ENCODE data around the gene LRRTM4.

The LRRTM4 gene

GRCh38 chr2:77397763-77398162 lies 124.4 kb downstream of the LRRTM4 start:
- no peak overlapping the region for H3K4me3 ChIP-seq (replicated peaks; ENCODE audit: low read depth, low read length)
- TF ChIP-seq CTCF (IDR thresholded peaks at IDR 0.05; ENCODE audit: low read length, missing control alignments): no peak
- DNase-seq (ENCODE audit: low read depth): no peak

DNA sequence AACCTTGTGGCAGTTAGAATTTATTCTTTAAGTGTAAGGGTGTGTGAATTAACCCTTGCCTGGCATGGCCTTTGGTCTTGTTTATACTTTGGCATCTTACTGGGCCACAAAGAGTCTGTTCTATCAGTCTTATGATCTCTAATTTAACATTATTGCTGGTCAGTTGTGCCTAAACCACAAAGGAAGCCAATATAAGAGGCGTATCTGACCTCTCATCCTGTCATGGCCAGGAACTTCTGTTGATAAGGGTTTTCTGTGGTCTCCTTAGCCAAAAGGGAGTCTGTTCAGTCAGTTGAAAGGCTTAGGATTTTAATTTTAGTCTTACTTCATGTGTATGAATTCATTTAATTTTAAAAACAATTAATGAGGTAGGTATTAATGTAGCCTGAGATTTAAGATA lies 127.2 kb downstream of the LRRTM4 start:
- no peak for DNase-seq (ENCODE audit: low read depth)
- no peak for TF ChIP-seq CTCF (IDR thresholded peaks at IDR 0.05; ENCODE audit: low read length, missing control alignments)
- H3K4me3 ChIP-seq (replicated peaks; ENCODE audit: low read depth, low read length): no peak overlapping the region

GRCh38 chr2:77391119-77391518 lies 131.1 kb downstream of the LRRTM4 start:
- no peak for TF ChIP-seq CTCF (IDR thresholded peaks at IDR 0.05; ENCODE audit: low read length, missing control alignments)
- DNase-seq (ENCODE audit: low read depth): no peak
- H3K4me3 ChIP-seq (replicated peaks; ENCODE audit: low read depth, low read length): no peak overlapping the region

GRCh38 chr2:77387324-77387723 lies 134.9 kb downstream of the LRRTM4 start:
- no peak for DNase-seq (ENCODE audit: low read depth)
- no peak for TF ChIP-seq CTCF (IDR thresholded peaks at IDR 0.05; ENCODE audit: low read length, missing control alignments)

DNA sequence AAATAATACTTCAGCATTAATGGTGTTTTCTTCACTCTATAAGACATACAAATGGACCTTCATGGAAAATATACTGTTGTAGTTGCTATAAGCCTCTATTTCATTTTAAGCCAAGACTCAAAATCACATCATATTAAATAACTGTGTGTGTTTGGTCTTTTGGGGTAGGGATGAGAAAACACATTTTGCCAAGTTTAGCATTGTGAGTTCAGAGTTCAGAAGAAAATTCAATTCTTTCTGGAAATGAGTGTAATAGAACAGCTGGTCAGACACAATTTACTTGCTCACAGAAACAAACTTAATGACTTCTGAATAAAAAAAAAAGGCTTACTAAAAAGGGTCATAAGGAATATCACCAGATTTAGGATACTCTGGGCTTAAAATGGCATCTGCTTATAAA lies 149.5 kb downstream of the LRRTM4 start:
- no peak for TF ChIP-seq CTCF (IDR thresholded peaks at IDR 0.05; ENCODE audit: low read length, missing control alignments)
- H3K4me3 ChIP-seq (replicated peaks; ENCODE audit: low read depth, low read length): no peak overlapping the region
- DNase-seq (ENCODE audit: low read depth): no peak

More at GRCh38 chr2:77387324-77387723, 134.9 kb downstream of the LRRTM4 start:
- no peak overlapping the region for H3K4me3 ChIP-seq (replicated peaks; ENCODE audit: low read depth, low read length)

- DNase-seq (ENCODE audit: low read depth): no peak
- no peak overlapping the region for H3K4me3 ChIP-seq (replicated peaks; ENCODE audit: low read depth, low read length)
- TF ChIP-seq CTCF (IDR thresholded peaks at IDR 0.05; ENCODE audit: low read length, missing control alignments): no peak
These were observed 151.7 kb downstream of the LRRTM4 start for GRCh38 chr2:77370511-77370910.

- no peak for TF ChIP-seq CTCF (IDR thresholded peaks at IDR 0.05; ENCODE audit: low read length, missing control alignments)
- no peak overlapping the region for H3K4me3 ChIP-seq (replicated peaks; ENCODE audit: low read depth, low read length)
- no peak for DNase-seq (ENCODE audit: low read depth)
These were observed 158.9 kb downstream of the LRRTM4 start for GRCh38 chr2:77363277-77363676.
